GM18502 (cell line): ENCODE measurements around the gene TM4SF18.
A peak's percentile ranks its signal among the peaks of the same experiment; 100 is the strongest.
"Not testable (repeated sequence)": the region's sequence is repeated elsewhere in the genome, so short reads cannot be mapped to it uniquely, and the experiment has no call there.

Source experiments
- ATAC-seq: cut with Tn5 transposase; IDR thresholded peaks from one replicate; pipeline ENCODE4 v1.9.1; 2021; ENCODE audit warnings: mild to moderate bottlenecking; ENCODE audit not compliant: unreplicated experiment, poor library complexity

The TM4SF18 gene

GRCh38 chr3:149333176-149333859, at the start of gene TM4SF18:
Gene TM4SF18, minus strand, starts transcription at chr3:149333636. Its CDS starts 254 bp downstream, at chr3:149333382.
- no peak for ATAC-seq

GRCh38 chr3:149382518-149382917, 49.1 kb upstream of the TM4SF18 start:
- no peak for ATAC-seq

GRCh38 chr3:149382101-149382467, 48.6 kb upstream of the TM4SF18 start:
- ATAC-seq: peak; percentile 62

- no peak for ATAC-seq
Measured at GRCh38 chr3:149381173-149382100, 48.0 kb upstream of the TM4SF18 start.

- ATAC-seq: not testable (repeated sequence)
Measured at GRCh38 chr3:149380220-149380619, 46.8 kb upstream of the TM4SF18 start.

- ATAC-seq: no peak
Measured at GRCh38 chr3:149378478-149379309, 45.3 kb upstream of the TM4SF18 start.

GRCh38 chr3:149377408-149378364, 44.2 kb upstream of the TM4SF18 start, which contains the start of gene TM4SF1:
Gene TM4SF1, minus strand, starts transcription at chr3:149377649. Its CDS starts 102 bp downstream, at chr3:149377547.
- ATAC-seq: no peak

GRCh38 chr3:149376718-149377407, 43.4 kb upstream of the TM4SF18 start:
- no peak for ATAC-seq

GRCh38 chr3:149375501-149376196, 42.2 kb upstream of the TM4SF18 start:
- no peak for ATAC-seq

- no peak for ATAC-seq
Measured at GRCh38 chr3:149374793-149375500, 41.5 kb upstream of the TM4SF18 start.

- ATAC-seq: no peak
Measured at GRCh38 chr3:149374391-149374790, 41.0 kb upstream of the TM4SF18 start.

GRCh38 chr3:149373235-149374125, 40.0 kb upstream of the TM4SF18 start:
- ATAC-seq: no peak

- ATAC-seq: no peak
Measured at GRCh38 chr3:149371723-149372114, 38.3 kb upstream of the TM4SF18 start.

- no peak for ATAC-seq
Measured at GRCh38 chr3:149371001-149371722, 37.7 kb upstream of the TM4SF18 start.

GRCh38 chr3:149369991-149370866, 36.8 kb upstream of the TM4SF18 start:
- ATAC-seq: no peak
